Panc1 (cell line): ENCODE measurements around the gene DEGS2. TPM values are rescaled to one million over a fixed set of nuclear protein-coding genes. Genes with fewer than 3 reads are reported as not detected.

Source experiments
- ATAC-seq: fragments of 200-7000 bp; cut with Tn5 transposase; 2 replicates; pipeline ENCODE4 v1.9.1; 2020; ENCODE audit warnings: mild to moderate bottlenecking, moderate library complexity
- BruUV-seq: library from RNA; stranded (reverse); fragments of 400-500 nt; replicated peaks from 2 replicates; lab custom pipeline; 2021; lab: Mats Ljungman, UMichigan
- CTCF ChIA-PET: fragments of 300-600 bp; sonication (Branson Sonifier 250); formaldehyde crosslinking; loops from one replicate; lab custom pipeline; 2022; ENCODE audit warnings: antibody characterized with exemption; lab: Charles Lee
- POLR2A ChIA-PET: fragments of 300-600 bp; sonication (Branson Sonifier 250); formaldehyde crosslinking; loops from one replicate; lab custom pipeline; 2022; ENCODE audit warnings: antibody characterized with exemption; lab: Charles Lee
- DNase-seq: peaks from one replicate; pipeline ENCODE4 v3.0.0-alpha.2; 2010; ENCODE audit warnings: low read depth, low spot score
- H3K27ac ChIP-seq: 2 replicates; pipeline ENCODE4 v1.5.1; 2011; ENCODE audit warnings: mild to moderate bottlenecking, low read length, inconsistent platforms
- H3K27me3 ChIP-seq: fragments of 200-500 bp; sonication (Bioruptor generic); 2 replicates; pipeline ENCODE4 v1.6.0; 2014; ENCODE audit warnings: low read length, inconsistent platforms; ENCODE audit not compliant: control insufficient read depth, insufficient read depth
- H3K36me3 ChIP-seq: fragments of 200-500 bp; sonication (Bioruptor generic); 2 replicates; pipeline ENCODE4 v1.5.1; 2014; ENCODE audit warnings: inconsistent platforms, mild to moderate bottlenecking, low read length, moderate library complexity; ENCODE audit not compliant: control insufficient read depth, insufficient read depth
- H3K4me1 ChIP-seq: 2 replicates; pipeline ENCODE4 v1.5.1; 2011; ENCODE audit warnings: inconsistent platforms, mild to moderate bottlenecking, low read length, moderate library complexity; ENCODE audit not compliant: control insufficient read depth, insufficient read depth
- H3K4me3 ChIP-seq, 2 experiments: 2 replicates each; pipeline ENCODE4 v1.5.1; 2011 to 2012; ENCODE audit warnings: low read depth in 2 of 2, low read length in 2 of 2, mild to moderate bottlenecking in 2 of 2, inconsistent platforms in 1 of 2, moderate library complexity in 1 of 2
- H3K9me3 ChIP-seq: fragments of 200-500 bp; sonication (Bioruptor generic); 2 replicates; pipeline ENCODE4 v1.5.1; 2014; ENCODE audit warnings: low read depth, mild to moderate bottlenecking, inconsistent platforms, low read length, moderate library complexity; ENCODE audit not compliant: control insufficient read depth, insufficient read depth
- POLR2AphosphoS5 ChIP-seq: IDR thresholded peaks from 2 replicates; pipeline ENCODE4 v1.6.1; 2012; ENCODE audit warnings: mild to moderate bottlenecking, low read depth, low read length, moderate library complexity
- SIN3A ChIP-seq: IDR thresholded peaks from 2 replicates; pipeline ENCODE4 v1.6.1; 2012; ENCODE audit warnings: low read depth, mild to moderate bottlenecking, low read length, moderate library complexity, borderline replicate concordance; ENCODE audit not compliant: insufficient read depth
- TCF7L2 ChIP-seq: IDR thresholded peaks from 2 replicates; pipeline ENCODE4 v1.6.1; 2011; ENCODE audit warnings: mild to moderate bottlenecking, low read depth, low read length, inconsistent platforms
- in situ Hi-C: cut with HindIII; loops from 2 replicates; pipeline ENCODE4 v1.10.0; 2016; ENCODE audit warnings: low sequenced_read_pairs, low pct_unique_long_range_greater_than_20kb
- intact Hi-C: fragments of 100-400 bp; cut with micrococcal nuclease; formaldehyde crosslinking; loops from one replicate; pipeline ENCODE4 v1.10.0; 2022; ENCODE audit not compliant: unreplicated experiment
- total RNA-seq: library from RNA; stranded (reverse); gene quantifications from one replicate; pipeline ENCODE4 v1.2.1, GENCODE V29; 2021; ENCODE audit not compliant: unreplicated experiment
- TF ChIP-seq, protein P1 (sequence below), 2 experiments: IDR thresholded peaks; 2 replicates each; pipeline ENCODE4 v1.6.1; 2011 to 2012; ENCODE audit warnings: low read depth in 2 of 2, control low read depth in 1 of 2, low read length in 1 of 2, mild to moderate bottlenecking in 1 of 2, moderate library complexity in 1 of 2; ENCODE audit not compliant: insufficient read depth in 1 of 2
- TF ChIP-seq, protein P2 (sequence below): fragments of 450-650 bp; IDR thresholded peaks from 2 replicates; pipeline ENCODE4 v1.5.1; 2017; ENCODE audit warnings: mild to moderate bottlenecking

Gene DEGS2
- total RNA-seq, 1 experiment from 2014 or later = 4.9 TPM

DNA sequence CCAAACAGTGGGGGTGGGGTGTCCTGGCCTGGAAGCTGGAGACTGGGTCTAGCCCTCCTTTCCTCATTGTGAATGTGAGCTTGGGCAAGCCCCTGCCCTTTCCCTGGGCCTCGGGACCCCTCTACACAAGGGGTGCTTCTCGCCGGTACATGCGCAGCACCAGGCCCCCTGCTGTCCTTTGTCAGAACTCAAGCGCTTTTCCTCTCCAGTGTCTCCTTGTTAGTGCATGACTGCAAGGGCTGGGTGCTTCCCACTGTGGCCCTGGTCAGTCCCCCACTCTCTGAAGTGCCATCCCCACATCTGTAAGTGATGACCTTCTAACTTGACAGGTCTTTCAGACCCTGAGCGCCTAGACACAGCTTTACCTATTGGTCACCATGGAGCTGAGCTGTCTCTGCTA is 44.2 kb downstream of the DEGS2 start:
- CTCF ChIA-PET = no interaction called here

DNA sequence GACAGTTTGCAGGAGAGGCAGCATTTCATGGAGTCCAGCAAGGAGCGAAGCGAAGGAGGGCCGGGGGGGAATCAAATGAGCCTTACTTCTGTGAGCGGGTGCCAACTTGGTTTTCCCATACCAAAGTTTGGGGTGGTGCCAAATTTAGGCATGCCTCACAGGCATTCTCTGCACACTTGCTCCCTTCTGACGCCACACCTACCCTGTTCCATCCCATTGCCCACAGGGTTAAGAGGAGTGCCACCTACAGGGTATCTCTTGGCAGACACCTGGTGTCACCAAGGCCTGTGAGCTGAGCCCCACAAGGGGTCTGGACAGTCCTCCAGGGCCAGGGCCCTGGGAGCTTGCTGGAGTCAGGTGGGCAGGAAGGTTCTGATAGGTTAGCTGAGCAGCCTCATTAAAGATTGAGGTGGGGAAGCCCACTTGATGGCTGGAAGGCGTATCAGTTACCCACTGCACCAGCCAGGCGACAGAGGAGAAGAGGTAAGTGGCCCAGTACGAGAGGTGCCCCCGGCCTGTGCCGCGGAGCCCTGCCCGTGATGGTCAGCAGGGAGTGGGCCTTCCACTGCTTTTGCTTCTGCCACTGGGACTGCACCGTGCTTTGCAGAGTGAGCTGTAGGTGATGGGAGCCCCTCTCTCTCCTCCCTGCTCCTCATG is 45.2 kb downstream of the DEGS2 start:
- Histone ChIP-seq H3K4me1 (no peaks in the 10 kb centered on the region), H3K4me3 (no peak overlapping the region), H3K9me3 (no peaks in the 10 kb centered on the region), H3K27ac (no peak overlapping the region), H3K27me3 (no peaks in the 10 kb centered on the region), H3K36me3 (no peaks in the 10 kb centered on the region)
- POLR2A ChIA-PET = no interaction called here
- in situ Hi-C loops (no loop called here), intact Hi-C loops (no loop called here)
- no TSS peak for BruUV-seq
- CTCF ChIA-PET = no interaction called here
- ATAC-seq (no peak), DNase-seq (no peak)
- TF ChIP-seq POLR2AphosphoS5 (no peak), TCF7L2 (no peak), SIN3A (no peak)
- TF ChIP-seq, protein P1, sequence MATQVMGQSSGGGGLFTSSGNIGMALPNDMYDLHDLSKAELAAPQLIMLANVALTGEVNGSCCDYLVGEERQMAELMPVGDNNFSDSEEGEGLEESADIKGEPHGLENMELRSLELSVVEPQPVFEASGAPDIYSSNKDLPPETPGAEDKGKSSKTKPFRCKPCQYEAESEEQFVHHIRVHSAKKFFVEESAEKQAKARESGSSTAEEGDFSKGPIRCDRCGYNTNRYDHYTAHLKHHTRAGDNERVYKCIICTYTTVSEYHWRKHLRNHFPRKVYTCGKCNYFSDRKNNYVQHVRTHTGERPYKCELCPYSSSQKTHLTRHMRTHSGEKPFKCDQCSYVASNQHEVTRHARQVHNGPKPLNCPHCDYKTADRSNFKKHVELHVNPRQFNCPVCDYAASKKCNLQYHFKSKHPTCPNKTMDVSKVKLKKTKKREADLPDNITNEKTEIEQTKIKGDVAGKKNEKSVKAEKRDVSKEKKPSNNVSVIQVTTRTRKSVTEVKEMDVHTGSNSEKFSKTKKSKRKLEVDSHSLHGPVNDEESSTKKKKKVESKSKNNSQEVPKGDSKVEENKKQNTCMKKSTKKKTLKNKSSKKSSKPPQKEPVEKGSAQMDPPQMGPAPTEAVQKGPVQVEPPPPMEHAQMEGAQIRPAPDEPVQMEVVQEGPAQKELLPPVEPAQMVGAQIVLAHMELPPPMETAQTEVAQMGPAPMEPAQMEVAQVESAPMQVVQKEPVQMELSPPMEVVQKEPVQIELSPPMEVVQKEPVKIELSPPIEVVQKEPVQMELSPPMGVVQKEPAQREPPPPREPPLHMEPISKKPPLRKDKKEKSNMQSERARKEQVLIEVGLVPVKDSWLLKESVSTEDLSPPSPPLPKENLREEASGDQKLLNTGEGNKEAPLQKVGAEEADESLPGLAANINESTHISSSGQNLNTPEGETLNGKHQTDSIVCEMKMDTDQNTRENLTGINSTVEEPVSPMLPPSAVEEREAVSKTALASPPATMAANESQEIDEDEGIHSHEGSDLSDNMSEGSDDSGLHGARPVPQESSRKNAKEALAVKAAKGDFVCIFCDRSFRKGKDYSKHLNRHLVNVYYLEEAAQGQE (IDR thresholded peaks at IDR 0.05; ENCODE audit: insufficient read depth in 1 of 2, low read depth in 2 of 2, low read length in 1 of 2) = no peak
- TF ChIP-seq, protein P2, sequence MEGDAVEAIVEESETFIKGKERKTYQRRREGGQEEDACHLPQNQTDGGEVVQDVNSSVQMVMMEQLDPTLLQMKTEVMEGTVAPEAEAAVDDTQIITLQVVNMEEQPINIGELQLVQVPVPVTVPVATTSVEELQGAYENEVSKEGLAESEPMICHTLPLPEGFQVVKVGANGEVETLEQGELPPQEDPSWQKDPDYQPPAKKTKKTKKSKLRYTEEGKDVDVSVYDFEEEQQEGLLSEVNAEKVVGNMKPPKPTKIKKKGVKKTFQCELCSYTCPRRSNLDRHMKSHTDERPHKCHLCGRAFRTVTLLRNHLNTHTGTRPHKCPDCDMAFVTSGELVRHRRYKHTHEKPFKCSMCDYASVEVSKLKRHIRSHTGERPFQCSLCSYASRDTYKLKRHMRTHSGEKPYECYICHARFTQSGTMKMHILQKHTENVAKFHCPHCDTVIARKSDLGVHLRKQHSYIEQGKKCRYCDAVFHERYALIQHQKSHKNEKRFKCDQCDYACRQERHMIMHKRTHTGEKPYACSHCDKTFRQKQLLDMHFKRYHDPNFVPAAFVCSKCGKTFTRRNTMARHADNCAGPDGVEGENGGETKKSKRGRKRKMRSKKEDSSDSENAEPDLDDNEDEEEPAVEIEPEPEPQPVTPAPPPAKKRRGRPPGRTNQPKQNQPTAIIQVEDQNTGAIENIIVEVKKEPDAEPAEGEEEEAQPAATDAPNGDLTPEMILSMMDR = no peak

More for the DNA sequence above, 44.2 kb downstream of the DEGS2 start:
- Histone ChIP-seq H3K4me3 (no peak overlapping the region), H3K4me1 (no peaks in the 10 kb centered on the region), H3K27ac (no peak overlapping the region), H3K36me3 (no peaks in the 10 kb centered on the region), H3K27me3 (no peaks in the 10 kb centered on the region), H3K9me3 (no peaks in the 10 kb centered on the region)
- in situ Hi-C loops (no loop called here), intact Hi-C loops (no loop called here)
- ATAC-seq (no peak), DNase-seq (no peak)
- TF ChIP-seq TCF7L2 (no peak), SIN3A (no peak), POLR2AphosphoS5 (no peak)
- TF ChIP-seq, protein P2 = no peak
- TF ChIP-seq, protein P1 (IDR thresholded peaks at IDR 0.05; ENCODE audit: insufficient read depth in 1 of 2, low read depth in 2 of 2, low read length in 1 of 2) = no peak
- POLR2A ChIA-PET = no interaction called here
- no TSS peak for BruUV-seq
